Measurements from ENCODE around the gene MAD2L1BP. TPM values are rescaled to one million over a fixed set of nuclear protein-coding genes. Genes with fewer than 3 reads are reported as not detected.

The MAD2L1BP gene
- total RNA-seq, 1 donor from 2014 or later, result 36.3 TPM

DNA sequence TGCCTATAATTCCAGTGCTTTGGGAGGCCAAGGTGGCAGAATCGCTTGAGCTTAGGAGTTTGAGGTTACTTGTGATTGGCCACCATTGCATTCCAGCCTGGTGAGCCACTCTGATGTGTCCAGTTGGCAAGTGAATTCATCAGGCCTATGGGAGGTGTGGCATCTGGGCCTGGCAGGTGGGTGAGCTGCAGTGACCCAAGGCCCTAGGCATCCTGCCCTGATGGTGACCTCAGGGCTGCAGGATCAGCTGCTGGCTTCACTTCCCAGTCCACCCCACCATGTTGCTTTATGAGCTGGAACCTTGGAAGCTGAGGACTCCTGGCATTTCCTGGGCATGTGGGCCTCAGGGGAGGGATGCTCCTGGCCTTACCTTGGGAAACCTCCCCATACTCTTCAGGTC lies 29.7 kb downstream of the MAD2L1BP start:
- DNase-seq, result no peak
- Mint-ChIP-seq H3K4me1 (peaks cover 44% of the 10 kb centered on the region), H3K27me3 (no peaks in the 10 kb centered on the region), H3K9me3 (no peaks in the 10 kb centered on the region), H3K36me3 (ENCODE audit: low read depth) (peaks cover 1% of the 10 kb centered on the region), H3K27ac (no peak overlapping the region), H3K4me3 (no peak overlapping the region)
- intact Hi-C loops (cut with micrococcal nuclease), result no loop called here

DNA sequence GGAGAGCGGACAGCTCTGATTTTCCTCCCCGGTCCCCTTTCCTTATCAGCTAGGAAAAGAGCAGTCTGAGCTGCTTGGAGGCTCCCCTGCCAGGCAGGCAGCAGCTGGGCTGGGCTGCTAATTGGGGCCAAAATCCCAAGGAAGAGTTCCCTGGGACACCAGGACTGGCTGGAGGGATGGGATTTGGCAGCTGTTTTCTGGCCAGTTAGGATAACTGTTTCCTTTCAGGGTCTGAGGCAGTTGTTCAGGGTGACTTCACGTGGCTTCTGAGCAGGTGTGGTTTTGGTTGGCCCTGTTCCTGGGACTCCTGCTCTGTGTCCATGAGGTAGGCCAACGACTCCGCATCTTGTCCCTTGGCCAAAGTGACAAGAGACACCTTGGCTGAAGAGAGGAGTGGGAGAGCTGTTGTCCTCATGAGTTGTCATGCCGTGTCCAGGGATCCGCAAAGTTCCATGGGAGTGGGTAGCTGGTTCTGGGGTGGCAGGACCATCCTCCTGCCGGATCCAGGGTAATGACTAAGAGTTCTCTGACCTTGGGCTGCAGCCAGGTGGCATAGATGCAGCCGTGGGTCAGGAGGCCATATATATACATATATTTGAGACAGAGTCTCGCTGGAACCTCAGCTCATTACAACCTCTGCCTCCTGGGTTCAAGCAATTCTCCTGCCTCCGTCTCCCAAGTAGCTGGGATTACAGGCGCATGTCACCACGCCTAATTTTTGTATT lies 30.7 kb downstream of the MAD2L1BP start:
- Mint-ChIP-seq H3K4me1 (peaks cover 50% of the 10 kb centered on the region), H3K36me3 (ENCODE audit: low read depth) (peaks cover 11% of the 10 kb centered on the region), H3K27ac (no peak overlapping the region), H3K4me3 (no peak overlapping the region), H3K27me3 (no peaks in the 10 kb centered on the region), H3K9me3 (no peaks in the 10 kb centered on the region)
- DNase-seq, result no peak
- intact Hi-C loops (cut with micrococcal nuclease), result no loop called here

DNA sequence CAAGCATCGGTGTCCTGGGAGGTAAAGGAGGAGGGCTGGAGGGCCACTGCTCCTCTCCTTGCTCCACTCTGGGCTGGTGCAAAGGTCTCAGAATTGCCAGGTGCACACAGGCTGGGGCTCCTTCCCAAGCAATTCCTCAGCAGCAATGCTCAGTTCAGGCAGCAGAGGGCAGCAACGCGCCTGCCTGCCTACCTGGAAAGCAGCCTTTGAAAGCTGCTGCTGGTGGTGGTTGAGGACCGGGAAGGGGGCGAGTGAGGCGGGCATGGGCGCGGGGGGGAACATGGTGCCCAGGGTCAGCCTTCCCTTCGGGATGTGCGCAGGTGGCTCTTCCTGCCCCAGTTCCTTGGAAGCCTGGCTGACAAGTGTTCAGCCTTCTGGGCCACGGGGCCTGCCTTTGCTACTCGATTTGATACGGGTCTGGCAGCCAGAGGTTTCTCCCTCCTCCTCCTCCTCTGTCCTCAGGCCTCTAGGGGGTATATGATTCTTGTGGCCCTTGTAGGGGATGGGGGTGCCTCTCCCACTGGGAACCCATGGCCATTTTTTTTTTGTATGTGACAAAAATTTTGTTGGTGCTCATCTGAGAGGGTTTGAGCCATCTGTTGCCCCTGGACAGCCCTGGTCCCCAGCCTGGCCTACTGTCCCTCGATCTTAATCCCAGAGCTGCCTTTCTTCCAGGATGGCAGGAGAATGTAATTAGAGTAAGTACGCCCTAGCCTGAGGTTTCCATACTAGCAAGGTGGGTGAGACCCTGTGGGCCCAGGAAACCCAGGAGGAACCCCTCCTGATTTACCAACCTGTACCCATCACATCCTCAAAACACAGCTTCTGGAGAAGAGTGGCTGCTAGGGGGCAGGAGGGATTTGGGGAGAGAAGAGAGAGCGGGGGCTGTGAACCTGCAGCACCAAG lies 31.9 kb downstream of the MAD2L1BP start:
- no peaks in the 10 kb centered on the region for H3K9me3 Mint-ChIP-seq
- DNase-seq, result peak; percentile 95
- peaks cover 20% of the 10 kb centered on the region for H3K36me3 Mint-ChIP-seq (ENCODE audit: low read depth)
- H3K27me3 Mint-ChIP-seq, result no peaks in the 10 kb centered on the region
- H3K4me3 Mint-ChIP-seq, result peak overlapping the region; percentile 52
- H3K4me1 Mint-ChIP-seq, result peaks cover 45% of the 10 kb centered on the region
- H3K27ac Mint-ChIP-seq, result peak overlapping the region; percentile 76
- intact Hi-C loops (cut with micrococcal nuclease), result loop anchor here (1.0 kb wide), 4 partner anchors 20 to 412 kb away; partner anchors contain the start of gene MRPS18A

DNA sequence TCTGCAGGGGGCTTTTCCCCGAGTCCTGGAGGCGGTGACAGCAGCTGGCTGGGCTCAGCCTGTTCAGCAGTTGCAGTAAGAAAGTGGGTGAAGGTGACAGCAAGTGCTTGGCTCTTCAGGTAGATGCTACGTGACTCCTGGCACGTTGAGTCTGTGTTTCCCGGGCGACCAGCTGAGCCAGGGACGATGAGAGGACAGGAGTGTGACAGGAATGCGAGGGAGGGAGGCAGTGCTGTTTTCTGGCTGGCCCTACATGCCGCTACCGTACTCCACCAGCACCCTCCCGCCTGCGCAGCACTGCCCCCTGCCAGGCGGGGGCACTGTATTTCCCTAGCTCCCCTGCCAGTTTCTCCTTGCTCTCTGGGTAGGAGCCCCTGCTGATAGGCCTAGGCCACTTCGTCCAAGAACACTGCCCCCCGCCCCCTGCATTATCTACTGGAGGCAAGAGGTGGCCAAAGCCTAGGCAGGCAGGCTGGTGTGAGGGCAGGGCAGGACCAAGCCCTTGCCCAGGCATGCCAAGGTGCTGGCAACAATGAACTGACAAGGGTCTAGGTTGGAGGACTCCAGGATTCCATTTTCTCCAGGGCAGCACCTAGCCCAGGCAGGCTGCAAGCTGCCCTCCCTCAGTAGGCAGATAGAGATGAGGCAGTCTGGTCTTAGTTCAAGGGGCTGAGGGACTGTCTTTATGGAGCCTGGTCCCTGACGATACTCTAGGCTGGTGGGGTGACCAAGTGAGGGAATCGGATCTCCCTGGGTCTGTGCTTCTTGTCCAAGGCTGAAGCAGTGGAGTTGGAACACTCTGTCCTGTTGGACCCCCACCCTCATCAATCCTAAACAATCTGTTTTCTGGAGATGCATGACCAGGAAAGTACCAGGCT lies 32.8 kb downstream of the MAD2L1BP start:
- H3K27me3 Mint-ChIP-seq, result no peaks in the 10 kb centered on the region
- H3K36me3 Mint-ChIP-seq (ENCODE audit: low read depth), result peaks cover 27% of the 10 kb centered on the region
- peak overlapping the region; percentile 76 for H3K27ac Mint-ChIP-seq
- H3K4me1 Mint-ChIP-seq, result peaks cover 38% of the 10 kb centered on the region
- peak; percentile 81 for DNase-seq
- peak overlapping the region; percentile 52 for H3K4me3 Mint-ChIP-seq
- no peaks in the 10 kb centered on the region for H3K9me3 Mint-ChIP-seq
- intact Hi-C loops (cut with micrococcal nuclease), result no loop called here

DNA sequence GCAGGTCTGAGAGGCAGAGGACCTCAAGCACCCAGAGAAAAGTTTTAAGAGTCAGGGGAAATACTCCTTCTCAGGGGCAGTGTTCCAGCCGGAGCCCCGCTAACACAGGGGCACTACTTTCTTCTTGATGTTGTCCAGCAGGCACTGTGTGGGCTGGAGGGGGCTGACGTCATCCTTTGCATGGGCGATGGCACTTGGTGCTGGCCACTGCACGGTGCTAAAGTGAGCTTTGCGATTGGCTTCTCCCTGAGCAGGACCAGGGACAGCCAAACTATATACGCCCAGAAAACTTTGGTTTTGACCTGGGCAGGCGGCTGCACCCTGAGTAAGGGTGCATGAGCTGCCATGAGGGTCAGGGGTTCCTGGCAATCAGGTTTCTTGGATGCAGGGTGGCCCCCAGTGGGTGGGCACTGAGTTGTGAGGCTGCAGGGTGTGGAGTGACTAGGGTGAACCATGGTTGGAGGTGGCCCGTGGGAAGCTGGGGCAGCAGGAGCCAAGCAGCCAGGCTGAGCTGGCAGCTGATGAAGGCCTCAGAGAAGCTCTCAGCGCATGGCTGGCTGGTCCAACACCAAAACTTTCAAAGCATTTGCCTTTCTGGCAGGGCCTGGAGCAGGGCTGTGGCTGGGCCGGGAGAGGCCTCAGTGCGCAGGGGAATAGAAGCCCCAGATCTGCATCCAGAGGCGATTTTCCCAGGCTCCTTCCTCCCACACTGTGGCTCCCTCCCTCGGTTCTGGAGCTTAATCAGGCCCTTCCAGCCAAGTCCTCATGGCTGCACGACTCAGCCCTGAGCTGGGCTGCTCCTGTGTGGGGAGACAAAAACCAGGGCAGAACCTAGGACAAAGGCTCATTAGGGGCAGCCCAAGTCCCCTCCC lies 33.6 kb downstream of the MAD2L1BP start:
- Mint-ChIP-seq H3K27ac (peak overlapping the region; percentile 79), H3K27me3 (no peaks in the 10 kb centered on the region), H3K9me3 (no peaks in the 10 kb centered on the region), H3K36me3 (ENCODE audit: low read depth) (peaks cover 32% of the 10 kb centered on the region), H3K4me3 (no peak overlapping the region), H3K4me1 (peaks cover 37% of the 10 kb centered on the region)
- no peak for DNase-seq
- intact Hi-C loops (cut with micrococcal nuclease), result no loop called here

DNA sequence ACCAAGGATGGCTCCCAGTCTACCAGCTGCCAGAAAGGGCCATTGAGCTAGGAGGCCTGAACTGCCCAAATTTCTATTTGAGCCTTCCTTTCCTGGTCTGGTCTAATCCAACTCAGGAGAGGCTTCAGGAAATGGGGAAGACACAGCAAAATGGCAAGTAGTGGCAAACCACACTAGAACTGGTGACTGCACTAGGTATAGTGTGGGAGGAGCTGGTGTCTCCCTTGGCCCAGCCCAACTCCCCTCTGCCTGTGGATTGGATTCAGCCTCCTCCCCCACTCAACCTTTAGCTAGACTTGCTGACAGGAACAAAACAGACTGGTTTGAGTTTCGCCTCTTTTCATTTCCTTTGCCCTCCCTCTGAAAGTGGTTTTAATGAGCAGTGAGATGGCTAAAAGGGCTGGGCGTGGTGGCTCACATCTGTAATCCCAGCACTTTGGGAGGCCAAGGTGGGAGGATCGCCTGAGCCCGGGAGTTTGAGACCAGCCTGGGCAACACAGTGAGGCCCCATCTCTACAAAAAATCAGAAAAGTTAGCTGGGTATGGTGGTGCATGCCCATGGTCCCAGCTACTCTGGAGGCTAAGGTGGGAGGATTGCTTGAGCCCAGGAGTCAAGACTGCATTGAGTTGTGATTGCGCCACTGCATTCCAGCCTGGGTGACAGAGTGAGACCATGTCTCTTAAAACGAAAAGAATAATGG lies 34.4 kb downstream of the MAD2L1BP start:
- Mint-ChIP-seq H3K27ac (peak overlapping the region; percentile 83), H3K36me3 (ENCODE audit: low read depth) (peaks cover 33% of the 10 kb centered on the region), H3K9me3 (no peaks in the 10 kb centered on the region), H3K4me1 (peaks cover 37% of the 10 kb centered on the region), H3K27me3 (no peaks in the 10 kb centered on the region), H3K4me3 (peak overlapping the region; percentile 35)
- intact Hi-C loops (cut with micrococcal nuclease), result loop anchor here (1.0 to 2.0 kb wide), 2 partner anchors 35 to 39 kb away; partner anchors contain the start of gene MAD2L1BP
- peak; percentile 81 for DNase-seq

DNA sequence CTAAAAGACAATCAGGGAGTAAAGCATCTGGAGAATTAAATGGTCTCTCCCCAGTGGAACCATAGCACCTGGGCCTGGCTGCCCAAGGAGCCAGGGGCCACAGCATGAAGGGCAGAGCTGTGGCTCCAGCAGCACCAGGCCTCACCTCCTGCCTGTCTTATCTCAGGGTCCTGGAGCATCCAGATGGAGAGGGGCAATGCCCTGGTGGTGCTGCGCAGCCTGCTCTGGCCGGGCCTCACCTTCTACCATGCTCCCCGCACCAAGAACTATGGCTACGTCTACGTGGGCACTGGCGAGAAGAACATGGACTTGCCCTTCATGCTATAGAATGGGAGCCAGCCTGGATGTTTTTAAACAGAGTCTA lies 35.0 kb downstream of the MAD2L1BP start:
- Mint-ChIP-seq H3K4me3 (peak overlapping the region; percentile 35), H3K9me3 (no peaks in the 10 kb centered on the region), H3K4me1 (peaks cover 37% of the 10 kb centered on the region), H3K27me3 (no peaks in the 10 kb centered on the region), H3K36me3 (ENCODE audit: low read depth) (peaks cover 33% of the 10 kb centered on the region), H3K27ac (peak overlapping the region; percentile 83)
- no peak for DNase-seq
- intact Hi-C loops (cut with micrococcal nuclease), result loop anchor here (1.0 to 2.0 kb wide), 2 partner anchors 36 to 39 kb away; partner anchors contain the start of gene MAD2L1BP

DNA sequence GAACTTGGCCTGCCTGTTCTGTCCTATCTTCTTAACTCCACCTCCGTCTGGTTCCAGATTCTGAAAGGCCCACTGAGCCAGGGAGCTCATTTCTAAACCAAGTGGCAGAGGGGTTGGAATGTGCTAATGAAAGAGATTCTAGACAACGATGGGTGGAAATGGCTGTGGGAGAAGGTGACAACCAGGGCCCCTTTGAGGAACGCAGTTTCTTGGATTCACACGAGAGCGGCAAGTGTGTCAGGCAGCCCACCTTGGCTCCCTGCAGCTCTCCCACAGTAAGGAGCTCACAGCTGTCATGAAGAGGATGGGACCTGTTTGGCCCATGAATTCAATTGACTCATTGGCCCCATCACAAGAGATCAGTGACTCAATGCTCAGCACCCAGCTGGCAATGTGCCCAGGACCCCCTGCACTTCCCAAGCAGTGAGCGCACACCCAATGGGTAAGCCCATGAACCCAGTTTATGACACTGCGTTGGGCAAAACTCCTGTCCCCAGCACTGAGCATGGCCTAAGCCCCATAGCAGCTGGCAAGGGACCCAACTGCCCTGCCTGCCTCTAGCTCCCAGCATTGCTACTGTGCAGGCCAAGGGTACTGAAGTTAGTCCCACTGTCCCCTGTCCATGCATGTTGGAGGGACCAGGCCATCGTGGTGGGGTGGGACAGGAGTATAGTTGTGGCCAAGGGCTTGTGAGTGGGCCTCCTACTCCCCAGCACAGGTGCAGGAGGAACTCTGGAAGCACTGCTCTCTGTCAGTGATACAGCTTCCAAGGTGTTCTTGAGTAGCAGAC lies 35.6 kb downstream of the MAD2L1BP start:
- Mint-ChIP-seq H3K27ac (peak overlapping the region; percentile 41), H3K36me3 (ENCODE audit: low read depth) (peaks cover 33% of the 10 kb centered on the region), H3K27me3 (no peaks in the 10 kb centered on the region), H3K9me3 (no peaks in the 10 kb centered on the region), H3K4me3 (no peak overlapping the region), H3K4me1 (peaks cover 37% of the 10 kb centered on the region)
- DNase-seq, result no peak
- intact Hi-C loops (cut with micrococcal nuclease), result loop anchor here (2.0 kb wide), 1 partner anchor 36 kb away; the partner anchor contains the start of gene MAD2L1BP

DNA sequence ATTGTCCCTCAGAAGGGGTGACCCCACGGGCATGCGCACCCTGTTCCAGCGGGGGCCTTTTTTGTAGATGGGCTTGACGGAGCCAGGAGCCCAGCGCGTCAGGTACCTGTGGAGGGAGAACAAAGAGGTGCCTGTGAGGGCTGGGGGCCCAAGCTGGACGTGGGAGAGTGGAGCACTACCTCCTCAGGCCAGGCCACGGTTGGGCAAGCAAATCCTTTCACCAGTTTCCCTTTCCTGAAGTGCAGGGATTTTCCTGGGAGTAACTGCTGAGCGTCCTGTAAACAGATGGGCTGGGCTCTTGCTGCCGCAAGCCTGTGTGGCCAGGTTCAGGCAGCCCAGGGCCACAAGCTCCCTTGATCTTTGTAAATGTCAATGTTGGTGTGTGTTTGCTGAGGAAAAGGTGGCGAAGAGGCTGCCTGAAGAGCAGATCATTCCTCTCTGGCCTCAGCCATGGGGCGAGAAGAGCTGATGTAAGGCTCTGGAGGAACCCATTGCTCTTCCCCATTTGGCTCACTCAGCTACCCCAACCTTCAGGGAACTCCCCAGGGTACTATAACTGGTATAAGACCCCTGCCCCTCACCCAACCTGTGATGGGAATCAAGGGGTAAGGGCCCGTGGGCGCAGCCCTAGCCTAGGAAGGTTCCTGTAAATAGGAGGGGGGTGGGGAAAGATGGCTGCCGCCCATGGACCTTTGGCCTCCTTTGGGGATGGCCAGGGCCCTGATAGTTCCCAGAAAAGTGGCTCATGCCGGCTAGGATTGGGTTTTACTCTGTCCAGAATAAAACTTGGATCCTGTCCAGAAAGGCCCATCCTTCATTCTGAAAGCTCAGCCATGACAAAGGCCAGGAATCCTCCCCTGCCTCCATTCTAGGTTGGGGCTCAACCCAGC lies 36.4 kb downstream of the MAD2L1BP start:
- Mint-ChIP-seq H3K36me3 (ENCODE audit: low read depth) (peaks cover 33% of the 10 kb centered on the region), H3K4me3 (no peak overlapping the region), H3K27ac (peak overlapping the region; percentile 41), H3K27me3 (no peaks in the 10 kb centered on the region), H3K4me1 (peaks cover 37% of the 10 kb centered on the region), H3K9me3 (no peaks in the 10 kb centered on the region)
- intact Hi-C loops (cut with micrococcal nuclease), result loop anchor here (2.0 kb wide), 1 partner anchor 37 kb away; the partner anchor contains the start of gene MAD2L1BP
- no peak for DNase-seq

DNA sequence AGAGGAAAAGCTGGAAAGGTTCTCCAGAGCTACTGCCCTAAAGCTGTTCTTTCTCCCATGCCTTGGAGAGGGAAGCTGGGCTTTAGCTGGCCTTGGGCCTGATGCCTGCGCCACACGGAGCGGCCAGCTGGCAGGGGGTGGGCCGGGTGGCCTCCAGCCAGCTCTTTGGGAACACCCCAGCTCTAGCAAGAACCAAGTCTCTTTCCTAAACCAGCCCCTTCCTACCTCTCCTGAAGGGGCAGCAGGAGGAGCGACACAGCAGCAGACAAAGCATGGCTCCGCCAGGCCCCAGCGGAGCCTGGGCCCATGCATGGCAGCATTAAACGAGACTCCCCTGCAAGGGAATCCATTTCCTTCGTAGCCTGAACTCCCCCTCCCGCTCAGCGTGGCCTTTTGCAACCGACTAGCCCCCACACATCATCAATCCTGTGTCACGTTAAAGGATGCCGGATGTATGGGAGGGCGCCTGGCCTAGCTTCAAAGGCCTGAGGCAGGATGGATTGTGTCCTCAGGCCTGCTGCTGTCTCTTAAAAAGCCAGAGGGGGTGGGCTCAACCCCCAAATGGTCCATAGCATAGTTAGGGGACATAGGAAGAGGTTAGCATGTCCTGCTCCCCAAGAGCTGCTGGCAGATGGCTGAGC lies 37.9 kb downstream of the MAD2L1BP start:
- no peak for DNase-seq
- intact Hi-C loops (cut with micrococcal nuclease), result no loop called here
- Mint-ChIP-seq H3K27me3 (no peaks in the 10 kb centered on the region), H3K27ac (no peak overlapping the region), H3K4me3 (no peak overlapping the region), H3K4me1 (peaks cover 23% of the 10 kb centered on the region), H3K9me3 (no peaks in the 10 kb centered on the region), H3K36me3 (ENCODE audit: low read depth) (peaks cover 39% of the 10 kb centered on the region)

All from activated CD4-positive, alpha-beta T cell treated with anti-CD3 and anti-CD28 coated beads, Interleukin-2, amount 10 ng/mL, durations not matched to agents 24 days and 14 days (primary cell).